Skeletal muscle satellite cell (primary cell): ENCODE data around the gene PIKFYVE.
"Not testable (repeated sequence)": the region's sequence is repeated elsewhere in the genome, so short reads cannot be mapped to it uniquely, and the experiment has no call there.

ENCODE experiments used
- H3K27me3 ChIP-seq: 2 replicates; pipeline ENCODE4 v1.7.0; 2013; ENCODE audit warnings: low read length; ENCODE audit not compliant: control insufficient read depth, insufficient read depth
- H3K36me3 ChIP-seq: 2 replicates; pipeline ENCODE4 v1.7.0; 2013; ENCODE audit warnings: mild to moderate bottlenecking, control low read depth, low read length; ENCODE audit not compliant: insufficient read depth
- H3K4me1 ChIP-seq: 2 replicates; pipeline ENCODE4 v1.7.0; 2013; ENCODE audit warnings: low read length; ENCODE audit not compliant: control insufficient read depth, insufficient read depth
- H3K4me2 ChIP-seq: 2 replicates; pipeline ENCODE4 v1.7.0; 2013; ENCODE audit warnings: mild to moderate bottlenecking, low read length
- H3K4me3 ChIP-seq: 2 replicates; pipeline ENCODE4 v1.7.0; 2013; ENCODE audit warnings: low read length
- H3K9ac ChIP-seq: 2 replicates; pipeline ENCODE4 v1.7.0; 2013; ENCODE audit warnings: mild to moderate bottlenecking, low read depth, low read length, moderate library complexity
- H3K9me3 ChIP-seq: replicated peaks from 2 replicates; pipeline ENCODE4 v1.7.0; 2013; ENCODE audit warnings: mild to moderate bottlenecking, control low read depth, low read length

Gene PIKFYVE

GRCh38 chr2:208255557-208256106 is 10.4 kb upstream of the PIKFYVE start:
- Histone ChIP-seq H3K4me3 (peak overlapping the region; percentile 98), H3K9me3 (no peaks in the 10 kb centered on the region), H3K4me2 (peak overlapping the region; percentile 97), H3K27me3 (no peaks in the 10 kb centered on the region), H3K4me1 (peaks cover 15% of the 10 kb centered on the region), H3K36me3 (peaks cover 8% of the 10 kb centered on the region), H3K9ac (peak overlapping the region; percentile 83)

DNA sequence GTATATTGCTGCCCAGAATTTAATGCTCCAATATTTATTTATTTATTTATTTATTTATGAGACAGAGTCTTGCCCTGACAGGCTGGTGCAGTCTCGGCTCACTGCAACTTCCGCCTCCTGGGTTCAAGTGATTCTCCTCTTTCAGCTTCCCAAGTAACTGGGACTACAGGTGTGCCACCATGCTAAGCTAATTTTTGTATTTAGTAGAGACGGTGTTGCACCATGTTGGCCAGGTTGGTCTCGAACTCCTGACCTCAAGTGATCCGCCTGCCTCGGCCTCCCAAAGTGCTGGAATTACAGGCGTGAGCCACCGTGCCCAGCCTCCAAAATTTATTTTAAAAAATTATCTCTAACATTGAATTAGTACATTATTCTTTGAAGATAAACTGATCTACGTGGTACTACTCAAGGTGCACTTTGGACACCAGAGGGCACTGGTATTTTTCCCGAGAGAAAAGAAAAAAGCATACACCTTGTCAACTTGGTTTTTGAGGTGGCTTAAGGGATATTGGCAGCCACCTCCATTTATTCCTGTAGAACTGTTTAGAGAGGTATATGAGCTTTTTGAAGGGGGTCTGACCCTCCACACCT is 9.8 kb upstream of the PIKFYVE start:
- no peak overlapping the region for H3K4me3 ChIP-seq
- peaks cover 13% of the 10 kb centered on the region for H3K4me1 ChIP-seq
- no peak overlapping the region for H3K4me2 ChIP-seq
- no peaks in the 10 kb centered on the region for H3K9me3 ChIP-seq
- H3K27me3 ChIP-seq = no peaks in the 10 kb centered on the region
- peaks cover 6% of the 10 kb centered on the region for H3K36me3 ChIP-seq
- H3K9ac ChIP-seq = no peak overlapping the region

DNA sequence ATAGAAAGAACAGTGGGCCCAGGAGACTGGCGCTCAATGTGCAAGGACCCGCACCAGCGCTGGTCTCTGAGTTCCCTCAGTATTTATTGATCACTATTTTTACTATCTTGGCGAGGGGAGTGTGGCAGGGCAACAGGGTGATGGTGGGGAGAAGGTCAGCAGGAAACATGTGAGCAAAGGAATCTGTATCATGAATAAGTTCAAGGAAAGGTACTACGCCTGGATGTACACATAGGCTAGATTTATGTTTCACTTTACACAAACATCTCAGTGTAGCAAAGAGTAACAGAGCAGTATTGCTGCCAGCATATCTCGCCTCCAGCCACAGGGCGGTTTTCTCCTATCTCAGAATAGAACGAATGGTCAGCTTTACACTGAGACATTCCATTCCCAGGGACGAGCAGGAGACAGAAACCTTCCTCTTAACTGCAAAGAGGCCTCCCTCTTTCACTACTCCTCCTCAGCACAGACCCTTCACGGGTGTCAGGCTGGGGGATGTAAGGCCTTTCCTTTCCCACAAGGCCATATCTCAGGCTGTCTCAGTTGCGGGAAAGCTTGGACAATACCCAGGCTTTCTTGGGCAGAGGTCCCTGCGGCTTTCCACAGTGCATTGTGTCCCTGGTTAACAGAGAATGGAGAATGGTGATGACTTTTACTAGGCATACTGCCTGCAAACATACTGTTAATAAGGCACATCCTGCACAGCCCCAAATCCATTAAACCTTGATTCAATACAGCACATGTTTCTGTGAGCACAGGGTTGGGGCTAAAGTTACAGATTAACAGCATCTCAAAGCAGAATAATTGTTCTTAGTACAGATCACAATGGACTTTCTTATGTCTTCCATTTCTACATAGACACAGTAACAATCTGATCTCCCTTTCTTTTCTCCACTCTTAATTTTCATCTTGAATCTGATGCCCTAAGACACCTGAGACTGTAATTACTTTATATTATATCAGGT is 8.9 kb upstream of the PIKFYVE start:
- H3K4me2 ChIP-seq, H3K9ac ChIP-seq, H3K36me3 ChIP-seq, H3K9me3 ChIP-seq, H3K27me3 ChIP-seq, H3K4me3 ChIP-seq: not testable (repeated sequence)
- peaks cover 13% of the 10 kb centered on the region for H3K4me1 ChIP-seq

DNA sequence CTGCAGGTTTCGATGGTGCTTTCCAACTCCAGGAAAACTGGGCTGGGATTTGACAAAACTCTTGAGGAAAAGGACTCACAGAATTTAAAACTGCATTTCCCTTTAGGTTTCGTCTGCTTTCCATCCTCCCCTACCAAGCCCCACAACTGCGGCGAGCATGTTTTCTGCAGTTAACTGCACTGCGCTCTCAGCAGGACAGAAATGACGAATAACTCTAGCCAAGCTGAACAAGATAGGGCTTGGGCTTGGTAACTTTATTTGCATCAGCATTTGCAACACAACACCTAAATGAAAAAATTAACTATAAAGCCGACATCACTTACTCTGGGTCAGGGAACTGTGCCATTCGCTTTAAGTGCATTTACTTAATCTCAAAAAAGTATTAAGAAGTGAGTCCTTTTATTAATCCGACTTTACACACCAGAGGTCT is 669 bp upstream of the PIKFYVE start:
- Histone ChIP-seq H3K9ac (peak overlapping the region; percentile 90), H3K36me3 (no peaks in the 10 kb centered on the region), H3K4me2 (peak overlapping the region; percentile 88), H3K9me3 (no peaks in the 10 kb centered on the region), H3K4me1 (peaks cover 20% of the 10 kb centered on the region), H3K4me3 (peak overlapping the region; percentile 84), H3K27me3 (no peaks in the 10 kb centered on the region)

DNA sequence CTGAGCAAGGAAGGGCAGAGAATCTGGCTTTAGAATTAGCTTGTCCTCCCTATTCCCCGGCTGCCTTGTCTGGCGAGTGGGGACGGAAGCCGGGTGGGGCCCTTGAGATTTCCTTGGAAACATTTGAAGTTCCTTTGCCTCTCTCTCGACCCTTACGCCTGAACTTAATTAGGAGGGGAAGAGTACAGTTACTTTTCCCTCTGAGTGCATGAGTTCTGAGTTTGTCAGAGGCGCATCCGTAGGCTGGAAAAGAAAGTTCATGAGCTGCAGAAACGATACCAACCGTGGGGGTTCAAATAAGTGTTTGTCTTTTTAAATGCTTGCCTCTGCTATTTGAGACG is 468 bp downstream of the PIKFYVE start:
- Histone ChIP-seq H3K9me3 (no peaks in the 10 kb centered on the region), H3K36me3 (peaks cover 3% of the 10 kb centered on the region), H3K9ac (peak overlapping the region; percentile 90)

DNA sequence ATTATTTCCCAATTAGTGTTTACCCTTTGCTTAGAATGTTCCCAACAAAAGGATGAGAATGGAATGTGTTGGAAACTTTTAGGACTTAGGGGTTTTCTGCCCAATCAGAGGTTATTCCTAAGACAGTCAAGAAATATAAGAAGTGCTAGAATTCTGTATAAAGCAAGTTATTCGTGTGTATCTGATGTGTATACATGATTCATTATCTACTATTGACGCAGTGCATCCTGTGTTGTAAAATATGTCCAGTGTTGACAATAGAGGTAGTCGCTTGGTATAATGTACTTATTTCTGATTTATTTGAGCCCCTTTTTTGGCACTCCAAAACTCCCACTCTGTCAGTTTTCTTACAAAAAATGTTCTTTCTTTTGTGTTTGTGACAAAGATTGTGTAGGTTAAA is 881 bp downstream of the PIKFYVE start:
- H3K9ac ChIP-seq = peak overlapping the region; percentile 90

More for the DNA sequence above, 468 bp downstream of the PIKFYVE start:
- Histone ChIP-seq H3K4me1 (peaks cover 20% of the 10 kb centered on the region), H3K4me3 (peak overlapping the region; percentile 84), H3K4me2 (peak overlapping the region; percentile 92), H3K27me3 (no peaks in the 10 kb centered on the region)

GRCh38 chr2:208267526-208267925 is 1.5 kb downstream of the PIKFYVE start:
- H3K4me3 ChIP-seq = peak overlapping the region; percentile 84
- H3K4me2 ChIP-seq = peak overlapping the region; percentile 92
- H3K9me3 ChIP-seq, H3K36me3 ChIP-seq, H3K27me3 ChIP-seq: not testable (repeated sequence)
- H3K9ac ChIP-seq = peak overlapping the region; percentile 90
- peaks cover 20% of the 10 kb centered on the region for H3K4me1 ChIP-seq

More for the DNA sequence above, 881 bp downstream of the PIKFYVE start:
- H3K27me3 ChIP-seq = no peaks in the 10 kb centered on the region
- H3K4me3 ChIP-seq = peak overlapping the region; percentile 84
- no peaks in the 10 kb centered on the region for H3K9me3 ChIP-seq
- H3K4me2 ChIP-seq = peak overlapping the region; percentile 92
- peaks cover 20% of the 10 kb centered on the region for H3K4me1 ChIP-seq
- H3K36me3 ChIP-seq = peaks cover 6% of the 10 kb centered on the region

DNA sequence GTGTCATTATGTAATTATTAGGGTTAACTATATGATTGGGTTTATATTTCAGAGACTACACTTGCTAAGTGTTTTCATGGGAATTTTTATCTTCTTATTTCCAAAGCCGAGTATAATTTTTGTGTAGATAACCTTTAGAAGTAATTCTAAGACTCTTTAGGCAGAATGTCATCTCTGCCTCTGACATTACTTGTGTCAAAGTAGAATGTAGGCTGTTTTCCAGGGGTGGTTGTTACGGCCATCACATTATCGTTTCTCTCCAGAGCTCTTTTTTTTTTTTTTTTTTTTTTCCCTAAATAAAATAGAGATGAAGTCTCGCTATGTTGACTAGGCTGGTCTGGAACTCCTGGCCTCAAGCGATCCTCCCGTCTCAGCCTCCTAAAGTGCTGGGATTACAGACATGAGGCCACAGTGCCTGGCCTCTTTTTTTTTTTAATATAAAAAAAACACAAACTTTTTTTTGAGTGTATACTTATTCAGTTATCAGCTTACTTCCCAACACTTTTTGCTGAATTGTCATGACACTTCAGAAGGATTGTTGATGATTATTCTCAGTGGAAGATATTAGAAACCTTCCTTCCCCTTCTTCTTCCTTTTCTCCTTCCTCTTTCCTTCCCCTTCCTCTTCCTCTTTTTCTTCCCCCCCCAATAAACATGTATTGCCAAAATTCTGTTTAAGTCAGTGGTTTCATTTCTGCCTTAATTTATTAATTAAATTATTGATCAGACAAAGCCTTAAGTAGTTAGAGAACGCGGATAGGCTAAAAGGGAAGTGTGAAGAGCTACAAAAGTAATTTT is 2.3 kb downstream of the PIKFYVE start:
- H3K4me1 ChIP-seq = peaks cover 20% of the 10 kb centered on the region
- peak overlapping the region; percentile 92 for H3K4me2 ChIP-seq
- H3K27me3 ChIP-seq = no peaks in the 10 kb centered on the region
- no peak overlapping the region for H3K9ac ChIP-seq
- H3K4me3 ChIP-seq = no peak overlapping the region
- H3K36me3 ChIP-seq = peaks cover 7% of the 10 kb centered on the region
- H3K9me3 ChIP-seq = no peaks in the 10 kb centered on the region

GRCh38 chr2:208269091-208269490 is 3.0 kb downstream of the PIKFYVE start:
- no peak overlapping the region for H3K4me2 ChIP-seq
- no peak overlapping the region for H3K4me3 ChIP-seq
- H3K36me3 ChIP-seq = peaks cover 14% of the 10 kb centered on the region
- no peaks in the 10 kb centered on the region for H3K9me3 ChIP-seq
- peaks cover 20% of the 10 kb centered on the region for H3K4me1 ChIP-seq
- no peak overlapping the region for H3K9ac ChIP-seq
- no peaks in the 10 kb centered on the region for H3K27me3 ChIP-seq

DNA sequence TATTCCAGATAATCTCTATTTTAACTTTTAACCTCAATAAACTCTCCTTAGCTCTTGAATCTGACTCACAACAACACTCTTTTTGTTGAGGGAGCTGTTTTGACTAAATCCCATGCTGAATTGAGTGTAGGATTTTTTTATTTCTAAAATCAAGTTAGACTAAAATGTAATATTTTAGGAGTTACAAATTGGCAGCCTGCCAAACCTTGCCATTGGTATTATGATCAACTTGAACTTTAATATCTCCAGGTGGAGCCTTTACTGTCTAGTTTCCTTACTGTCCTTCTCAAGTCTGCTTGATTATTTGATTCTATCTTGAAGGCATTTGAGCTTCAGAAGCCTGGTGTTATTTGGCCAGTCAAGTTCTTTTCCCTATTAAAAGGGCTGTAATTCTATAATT is 8.7 kb downstream of the PIKFYVE start:
- no peaks in the 10 kb centered on the region for H3K4me1 ChIP-seq
- H3K9me3 ChIP-seq = no peaks in the 10 kb centered on the region
- H3K9ac ChIP-seq = no peak overlapping the region
- H3K4me3 ChIP-seq = no peak overlapping the region
- H3K27me3 ChIP-seq = no peaks in the 10 kb centered on the region
- peaks cover 64% of the 10 kb centered on the region for H3K36me3 ChIP-seq
- H3K4me2 ChIP-seq = no peak overlapping the region

- Histone ChIP-seq H3K4me1 (peaks cover 12% of the 10 kb centered on the region), H3K9ac (no peak overlapping the region), H3K4me2 (no peak overlapping the region), H3K9me3 (no peaks in the 10 kb centered on the region), H3K27me3 (no peaks in the 10 kb centered on the region), H3K36me3 (peaks cover 85% of the 10 kb centered on the region), H3K4me3 (no peak overlapping the region)
These were observed 12.5 kb downstream of the PIKFYVE start for GRCh38 chr2:208278549-208278948.
